HG03135 (cell line): ENCODE results near the gene CACNG7.

Experiments
- ATAC-seq: cut with Tn5 transposase; IDR thresholded peaks from one replicate; pipeline ENCODE4 v1.9.1; 2021; ENCODE audit warnings: mild to moderate bottlenecking, moderate library complexity; ENCODE audit not compliant: unreplicated experiment

Gene CACNG7

GRCh38 chr19:53981376-53981951 is 72.4 kb downstream of the CACNG7 start:
- no peak for ATAC-seq

DNA sequence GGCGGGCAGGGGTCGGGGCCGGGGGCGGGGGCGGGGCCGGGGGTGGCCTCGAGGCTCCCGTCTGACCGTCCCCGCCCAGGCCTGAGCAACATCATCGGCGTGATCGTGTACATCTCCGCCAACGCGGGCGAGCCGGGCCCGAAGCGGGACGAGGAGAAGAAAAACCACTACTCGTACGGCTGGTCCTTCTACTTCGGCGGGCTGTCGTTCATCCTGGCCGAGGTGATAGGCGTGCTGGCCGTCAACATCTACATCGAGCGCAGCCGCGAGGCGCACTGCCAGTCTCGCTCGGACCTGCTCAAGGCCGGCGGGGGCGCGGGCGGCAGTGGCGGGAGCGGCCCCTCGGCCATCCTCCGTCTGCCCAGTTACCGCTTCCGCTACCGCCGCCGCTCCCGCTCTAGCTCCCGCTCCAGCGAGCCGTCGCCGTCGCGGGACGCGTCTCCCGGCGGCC is 72.9 kb downstream of the CACNG7 start:
- no peak for ATAC-seq

DNA sequence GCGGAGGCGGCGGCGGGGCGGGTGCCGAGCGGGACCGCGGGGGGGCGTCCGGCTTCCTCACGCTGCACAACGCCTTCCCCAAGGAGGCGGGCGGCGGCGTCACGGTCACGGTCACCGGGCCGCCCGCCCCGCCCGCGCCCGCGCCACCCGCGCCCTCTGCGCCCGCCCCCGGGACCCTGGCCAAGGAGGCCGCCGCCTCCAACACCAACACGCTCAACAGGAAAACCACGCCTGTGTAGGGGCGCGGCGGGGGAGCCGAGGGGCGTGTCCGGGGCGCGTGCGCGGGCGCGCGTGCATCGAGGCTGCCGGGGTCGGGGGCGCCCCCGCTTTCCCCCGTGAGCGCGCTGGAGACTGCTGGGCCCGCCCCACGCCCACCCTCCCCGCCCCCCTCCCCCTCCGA is 73.5 kb downstream of the CACNG7 start:
- ATAC-seq, result no peak

DNA sequence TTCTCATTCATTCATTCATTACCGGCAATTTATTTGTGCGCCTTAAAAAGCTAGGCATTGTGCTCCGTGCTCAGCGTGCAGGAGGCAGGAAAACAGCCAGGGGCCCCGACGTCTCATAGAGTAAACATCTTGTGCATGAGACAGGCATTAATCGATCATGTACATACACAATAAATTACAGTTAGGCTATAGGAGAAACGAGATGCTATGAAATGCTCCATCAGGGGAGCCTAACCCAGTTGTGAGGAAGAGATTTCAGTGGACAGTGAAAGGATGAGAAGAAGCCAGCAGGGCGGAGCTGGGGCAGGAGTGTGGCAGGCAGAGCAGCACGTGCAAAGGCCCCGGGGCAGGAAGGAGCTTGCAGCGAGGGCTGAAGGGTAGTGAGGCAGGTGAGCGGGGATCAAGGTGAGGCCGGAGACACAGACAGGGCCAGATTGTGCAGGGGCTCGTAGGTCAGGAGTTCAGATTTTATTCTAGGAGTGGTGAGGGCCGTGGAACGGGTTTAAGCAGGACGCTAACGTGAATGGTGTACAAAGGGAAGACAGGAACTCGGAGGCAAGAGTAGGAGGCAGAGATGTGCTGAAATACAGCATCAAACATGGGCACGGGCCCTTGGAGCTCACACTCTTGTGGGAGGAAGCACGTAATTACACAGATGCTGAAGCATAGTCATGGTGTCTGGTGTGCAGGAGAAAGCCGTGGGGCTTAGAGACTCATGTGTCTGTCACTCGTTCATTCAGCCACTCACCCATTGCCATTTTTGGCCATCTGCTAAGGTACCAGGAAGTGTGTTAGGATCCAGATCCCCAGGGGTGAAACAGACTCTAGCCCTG is 74.6 kb downstream of the CACNG7 start:
- ATAC-seq, result no peak

DNA sequence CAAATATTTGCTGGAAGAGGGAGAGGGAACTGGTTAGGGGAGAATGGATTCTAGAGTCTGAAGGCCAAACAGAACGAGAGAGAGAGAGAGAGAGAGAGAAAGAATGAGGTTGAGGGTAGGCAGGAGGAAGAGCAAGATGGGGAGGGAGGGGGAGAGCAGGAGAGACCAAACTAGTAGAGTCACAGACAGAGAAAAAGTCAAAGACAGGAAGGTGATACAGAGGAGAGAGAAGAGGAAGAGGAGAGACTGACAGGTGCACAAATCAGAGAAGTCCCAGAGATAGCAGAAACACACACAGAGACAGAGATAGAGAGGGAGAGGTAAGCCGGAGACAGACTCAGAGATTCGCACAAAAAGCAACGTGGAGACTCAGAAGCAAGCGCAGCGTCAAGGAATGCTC is 76.8 kb downstream of the CACNG7 start:
- ATAC-seq, result no peak

GRCh38 chr19:53988981-53989380 is 79.9 kb downstream of the CACNG7 start:
- ATAC-seq, result no peak

DNA sequence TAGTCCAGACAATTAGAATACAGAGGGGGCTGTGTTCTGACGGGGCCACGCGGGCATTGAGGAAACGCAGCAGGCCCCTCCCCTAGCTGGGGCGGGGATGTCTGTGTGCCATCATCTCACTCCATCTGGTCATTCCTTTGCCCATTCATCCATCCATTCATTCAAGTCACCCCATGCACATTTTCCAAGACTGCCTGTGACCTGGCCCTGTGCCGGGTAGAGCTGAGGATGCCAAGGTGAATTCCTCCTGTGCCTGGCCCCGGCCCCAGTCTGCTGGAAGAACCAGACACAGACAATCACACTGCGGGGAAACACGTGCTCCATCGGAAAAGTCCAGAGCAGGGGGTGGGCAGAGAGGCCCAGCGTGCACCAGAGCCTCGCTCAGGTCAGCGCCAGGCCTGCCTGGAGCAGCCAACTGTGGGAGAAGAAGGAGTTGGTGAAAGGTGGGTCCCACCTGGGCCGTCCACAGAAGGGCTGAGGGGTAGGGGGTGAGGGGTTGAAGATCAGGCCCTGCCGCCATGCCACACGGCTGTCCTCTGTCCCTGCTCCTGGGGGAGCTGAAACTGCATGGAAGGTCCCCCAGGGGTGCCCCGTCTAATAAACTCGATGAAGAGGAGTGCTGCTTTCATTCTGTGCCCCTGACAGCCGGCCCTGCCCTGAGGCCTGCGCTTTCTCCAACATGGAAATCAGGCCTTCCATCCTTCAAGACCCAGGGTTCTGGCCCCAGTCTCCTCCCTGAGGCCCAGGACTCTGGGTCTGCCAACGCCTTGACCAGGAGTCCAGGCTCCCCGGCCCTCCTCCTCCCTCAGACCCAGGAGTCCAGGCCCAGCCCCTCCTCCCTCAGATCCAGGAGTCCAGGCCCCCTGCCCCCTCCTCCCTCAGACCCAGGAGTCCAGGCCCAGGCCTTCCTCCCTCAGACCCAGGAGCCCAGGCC is 80.8 kb downstream of the CACNG7 start:
- ATAC-seq, result no peak

- no peak for ATAC-seq
These were observed 82.4 kb downstream of the CACNG7 start, which contains the start of gene CACNG6 for GRCh38 chr19:53991224-53992113. TSS of gene CACNG6 (plus strand) at chr19:53991637. CDS start at chr19:53992878, 1,241 bp downstream.

- ATAC-seq, result no peak
These were observed 83.1 kb downstream of the CACNG7 start for GRCh38 chr19:53992211-53992610.

GRCh38 chr19:53992815-53993214 is 83.7 kb downstream of the CACNG7 start:
- no peak for ATAC-seq

GRCh38 chr19:53993448-53993847 is 84.4 kb downstream of the CACNG7 start:
- no peak for ATAC-seq
